ENCODE measurements around the gene RPS6KA4.

- TF ChIP-seq CTCF (IDR thresholded peaks at IDR 0.05) (no peak), POLR2A (IDR thresholded peaks at IDR 0.05) (no peak)
Measured at GRCh38 chr11:64415286-64415685, 56.3 kb downstream of the RPS6KA4 start.

Measured in uterus (tissue), 2 donors.